Activated CD4-positive, alpha-beta T cell treated with anti-CD3 and anti-CD28 coated beads, Interleukin-2, amount 50 U/mL, for 16 hours (primary cell): Measurements from ENCODE around the gene MPPE1.
"Not testable (repeated sequence)": the region's sequence is repeated elsewhere in the genome, so short reads cannot be mapped to it uniquely, and the experiment has no call there.

Experiments
- DNase-seq: peaks from one replicate; pipeline ENCODE4 v3.0.0-alpha.2; 2020

MPPE1 gene

DNA sequence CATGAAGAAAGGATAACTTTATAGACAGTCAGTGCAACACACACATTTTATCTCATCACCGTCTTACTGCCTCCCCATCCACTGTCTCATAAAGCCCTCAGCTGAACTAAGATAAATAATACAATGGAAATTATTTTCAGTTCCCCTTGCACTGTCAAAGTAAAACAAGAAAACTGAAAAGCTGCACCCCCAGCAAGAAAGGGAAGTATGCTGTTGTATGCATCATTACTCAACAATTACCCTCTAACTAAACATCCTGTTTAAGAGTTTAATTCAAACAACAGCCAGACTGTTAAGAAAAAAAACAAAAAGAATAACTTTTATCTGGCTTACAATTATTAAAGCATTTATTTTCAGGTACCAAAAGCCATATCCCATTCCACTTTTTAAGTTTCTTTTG is 25.0 kb downstream of the MPPE1 start:
- no peak for DNase-seq

DNA sequence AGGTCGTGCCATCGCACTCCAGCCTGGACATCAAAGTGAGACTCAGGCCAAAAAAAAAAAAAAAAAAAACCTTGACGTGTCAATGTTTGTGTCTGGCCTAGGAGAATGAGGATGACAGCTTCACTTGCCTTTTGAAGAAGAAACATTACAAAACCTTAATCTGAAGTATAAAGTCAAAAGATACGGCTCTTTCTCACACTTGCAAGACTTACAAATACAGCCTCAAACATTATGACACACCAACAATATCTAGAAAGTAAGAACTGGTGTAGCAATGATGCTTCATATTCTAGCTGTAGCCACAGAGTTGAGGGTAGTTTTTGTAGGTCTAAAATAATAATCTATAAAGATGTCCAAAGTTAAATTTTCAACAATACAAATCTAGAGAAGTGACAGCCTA is 25.5 kb downstream of the MPPE1 start:
- no peak for DNase-seq

DNA sequence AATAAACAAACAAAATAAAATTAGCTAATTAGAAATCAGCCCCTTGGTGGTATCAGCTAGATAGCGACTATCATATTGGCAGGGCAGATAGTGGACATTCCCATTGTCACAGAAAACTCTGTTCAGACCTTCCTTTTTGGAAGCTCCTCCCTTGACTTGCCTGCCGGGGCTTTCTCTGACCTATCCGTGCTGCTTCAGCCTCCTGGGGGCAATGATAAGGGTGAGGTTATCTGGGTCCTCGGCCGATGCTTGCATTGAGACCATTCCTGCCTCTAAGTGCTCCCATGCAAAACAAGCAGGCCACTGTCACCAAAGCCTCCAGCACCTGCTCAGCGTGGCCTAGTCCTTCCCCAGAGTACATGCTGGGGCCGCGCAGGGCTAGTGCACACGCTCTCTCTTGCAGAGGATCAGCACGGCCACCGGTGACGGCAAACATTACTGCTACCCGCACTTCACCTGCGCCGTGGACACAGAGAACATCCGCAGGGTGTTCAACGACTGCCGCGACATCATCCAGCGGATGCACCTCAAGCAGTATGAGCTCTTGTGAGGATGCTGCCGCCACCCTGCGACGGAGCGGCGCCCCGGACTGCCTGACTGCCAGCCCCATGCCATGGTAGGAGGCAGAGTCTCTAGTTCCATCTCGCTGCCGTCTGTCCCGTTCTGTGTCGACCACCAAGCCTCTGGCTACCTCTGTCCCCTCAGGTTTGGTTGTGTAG is 27.4 kb downstream of the MPPE1 start:
- no peak for DNase-seq

DNA sequence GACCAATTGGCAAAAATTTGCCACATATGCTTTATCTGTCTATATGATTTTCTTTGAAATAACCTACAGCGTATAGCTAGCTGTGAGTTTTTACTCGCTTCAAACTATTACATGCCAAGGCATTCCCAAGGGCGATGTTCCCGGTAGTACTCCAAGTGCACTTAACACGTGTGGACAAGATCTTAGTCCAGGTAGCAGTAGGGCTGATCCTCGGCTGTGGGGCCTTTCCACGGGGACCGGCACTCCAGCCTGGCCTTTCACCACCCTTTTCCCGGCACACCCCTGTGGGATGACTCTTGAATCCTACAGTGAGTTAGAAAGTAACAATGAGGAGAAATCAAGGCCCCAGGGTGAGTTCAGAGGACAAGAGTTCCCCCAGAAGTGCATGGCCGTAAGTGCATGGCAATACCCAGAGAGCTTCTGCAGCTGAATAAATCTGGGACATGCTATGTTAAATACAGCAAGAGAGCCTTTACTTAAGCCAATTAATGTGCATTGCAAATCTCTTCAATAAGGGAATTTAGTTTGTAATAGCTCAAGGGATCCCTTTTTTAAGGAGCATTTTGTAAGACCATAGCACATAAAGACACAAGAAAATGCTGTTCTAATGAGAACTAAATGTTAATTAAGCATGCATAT is 30.5 kb downstream of the MPPE1 start:
- DNase-seq: no peak

DNA sequence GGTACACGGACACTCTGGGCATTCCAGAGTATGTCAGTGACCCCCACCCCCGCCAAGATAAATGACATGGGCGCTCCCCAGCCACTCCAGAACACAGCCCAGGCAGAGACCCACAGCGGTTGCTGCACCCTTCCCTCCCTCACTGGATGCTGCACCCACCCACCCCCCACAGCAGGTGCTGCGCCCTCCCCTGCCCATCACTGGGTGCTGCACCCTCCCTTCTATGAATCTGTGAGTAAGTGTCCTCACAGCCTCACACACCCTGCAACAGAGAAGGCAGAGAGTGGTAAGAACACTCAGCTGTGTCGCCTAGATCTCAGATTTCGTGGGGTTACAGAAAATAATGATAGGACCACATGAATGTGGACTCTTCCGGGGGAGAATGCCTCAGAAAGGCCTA is 33.4 kb downstream of the MPPE1 start:
- DNase-seq: no peak

DNA sequence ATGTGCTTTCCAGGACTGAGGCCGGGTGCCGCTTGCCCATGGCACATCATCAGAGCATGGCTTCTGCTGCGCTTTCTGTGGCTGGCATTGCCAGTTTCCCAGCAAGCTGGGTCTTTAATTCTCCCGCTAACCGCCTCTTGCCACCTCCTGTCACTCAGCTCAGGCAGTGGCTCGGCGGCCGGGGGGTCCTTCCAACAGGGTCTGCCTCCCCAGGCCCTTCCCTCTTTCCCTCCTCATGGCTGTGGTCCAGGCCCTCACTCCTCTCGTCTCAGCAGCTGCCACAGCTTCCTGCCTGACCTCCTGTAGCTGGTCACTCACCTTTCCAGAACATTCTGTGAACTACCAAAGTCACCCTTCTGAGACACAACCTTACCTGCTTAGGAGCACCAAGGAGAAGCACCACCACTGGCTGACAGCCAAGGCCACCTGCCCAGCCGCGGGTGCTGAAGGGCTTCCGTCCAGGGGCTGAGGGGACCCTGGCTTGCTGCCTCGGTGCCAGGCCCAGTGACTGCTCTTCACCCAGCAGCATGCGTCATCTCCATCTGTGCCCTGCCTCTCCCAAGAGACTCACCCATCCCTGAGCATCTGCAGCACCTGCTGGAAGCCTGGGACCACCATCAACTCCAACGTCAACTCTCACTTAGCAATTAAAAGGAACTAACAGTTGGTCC is 34.3 kb downstream of the MPPE1 start:
- no peak for DNase-seq

DNA sequence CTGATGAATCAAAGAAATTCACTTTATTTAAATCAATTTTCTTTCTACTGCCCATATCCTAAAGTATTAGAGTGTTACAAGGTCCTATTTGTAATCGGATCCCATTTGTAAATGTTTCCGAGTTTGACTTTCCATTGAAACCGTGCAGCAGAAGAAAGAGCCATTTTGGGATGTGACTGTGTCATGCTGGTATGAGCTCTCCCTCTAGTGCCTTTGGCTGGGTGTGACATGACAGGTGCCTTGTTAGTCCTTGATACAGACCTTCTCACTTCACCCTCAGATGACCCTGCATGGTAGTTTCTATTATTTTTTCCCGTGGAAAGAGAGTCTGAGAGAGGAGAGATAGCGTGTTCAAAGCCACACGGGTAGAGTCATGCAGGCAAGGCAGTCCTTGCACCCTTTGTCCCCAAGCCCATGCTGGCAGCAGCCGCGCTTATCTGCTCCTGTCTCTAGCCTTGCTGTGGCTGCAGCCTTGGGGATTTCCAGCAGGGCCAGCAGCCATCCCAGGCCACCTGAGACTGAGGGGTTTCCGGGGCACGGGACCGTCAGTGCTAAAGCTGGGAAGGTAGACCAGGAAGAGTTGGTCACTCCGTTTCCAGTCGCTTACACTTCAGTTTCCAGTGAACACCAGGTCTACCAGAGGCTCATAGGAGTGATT is 35.5 kb downstream of the MPPE1 start:
- no peak for DNase-seq

DNA sequence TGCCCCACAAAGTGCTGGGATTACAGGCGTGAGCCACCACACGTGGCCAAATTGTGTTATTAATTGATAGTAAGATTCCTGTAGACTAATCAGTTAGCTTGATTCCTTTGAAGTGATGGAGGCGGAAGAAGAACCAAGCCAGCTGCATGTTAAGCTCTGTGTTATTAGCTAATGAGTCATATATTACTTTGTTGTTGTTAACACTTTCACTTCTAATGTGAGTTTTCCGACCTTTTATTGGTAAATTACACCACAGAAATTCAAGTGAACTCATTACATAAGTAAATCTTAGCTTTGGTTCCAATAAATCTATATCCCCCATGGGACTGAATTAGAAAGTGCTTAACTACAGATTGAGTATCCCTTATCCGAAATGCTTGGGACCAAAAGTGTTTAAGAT is 36.6 kb downstream of the MPPE1 start:
- peak; percentile 46 for DNase-seq

DNA sequence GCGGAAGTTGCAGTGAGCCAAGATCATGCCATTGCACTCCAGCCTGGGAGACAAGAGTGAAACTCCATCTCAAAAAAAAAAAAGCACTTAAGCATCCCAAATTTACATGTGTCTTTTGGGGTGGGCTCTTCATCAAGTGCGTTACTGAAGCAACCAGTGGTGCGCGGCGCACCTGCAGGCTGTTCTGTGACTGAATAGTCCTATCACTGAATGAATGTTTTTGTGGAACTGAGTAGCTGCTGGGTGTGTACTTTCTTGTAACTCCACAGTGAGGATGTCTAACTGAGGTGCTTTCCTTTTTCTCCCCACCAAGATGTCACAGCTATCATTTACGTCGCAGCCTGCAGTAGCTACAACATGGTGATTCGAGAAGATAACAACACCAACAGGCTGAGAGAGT is 39.9 kb downstream of the MPPE1 start:
- no peak for DNase-seq

DNA sequence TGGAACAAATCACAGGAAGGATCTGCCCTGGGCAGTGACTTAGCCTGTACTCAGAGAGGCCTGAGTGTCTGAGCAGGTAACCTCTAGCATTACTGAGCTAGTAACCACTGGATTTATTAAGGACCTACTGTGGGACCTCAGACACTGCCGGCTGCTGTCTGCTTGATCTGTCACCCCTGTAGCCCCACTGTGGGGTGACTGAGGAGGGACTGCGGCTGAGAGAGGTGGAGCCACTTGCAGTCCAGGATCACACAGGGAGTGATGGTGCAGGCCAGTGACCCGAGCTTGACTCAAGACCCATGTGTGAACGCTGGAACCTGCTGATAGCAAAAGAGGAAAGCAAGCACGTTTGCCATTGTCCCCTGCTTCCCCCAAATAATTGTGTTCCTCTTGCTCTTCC is 41.4 kb downstream of the MPPE1 start:
- DNase-seq: no peak

DNA sequence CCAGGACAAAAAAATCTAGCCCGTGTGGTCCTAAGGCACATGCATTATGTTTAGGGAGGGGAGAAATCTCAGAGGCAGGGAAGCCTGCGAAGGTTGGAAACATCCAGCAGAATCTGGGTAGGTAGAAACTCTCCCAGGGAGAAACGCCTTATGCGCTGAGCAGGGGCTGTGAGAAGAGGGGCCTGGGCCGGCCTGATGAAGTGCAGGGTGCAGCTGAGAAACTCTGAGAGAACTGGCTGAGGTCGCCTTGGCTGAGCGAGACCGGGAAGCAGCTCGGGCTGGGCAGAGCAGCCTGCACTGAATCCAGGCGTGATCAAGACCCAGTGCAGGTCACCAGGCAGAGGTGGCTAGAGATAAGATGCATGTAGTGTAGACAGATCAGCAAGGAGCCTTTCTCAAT is 41.8 kb downstream of the MPPE1 start:
- no peak for DNase-seq

DNA sequence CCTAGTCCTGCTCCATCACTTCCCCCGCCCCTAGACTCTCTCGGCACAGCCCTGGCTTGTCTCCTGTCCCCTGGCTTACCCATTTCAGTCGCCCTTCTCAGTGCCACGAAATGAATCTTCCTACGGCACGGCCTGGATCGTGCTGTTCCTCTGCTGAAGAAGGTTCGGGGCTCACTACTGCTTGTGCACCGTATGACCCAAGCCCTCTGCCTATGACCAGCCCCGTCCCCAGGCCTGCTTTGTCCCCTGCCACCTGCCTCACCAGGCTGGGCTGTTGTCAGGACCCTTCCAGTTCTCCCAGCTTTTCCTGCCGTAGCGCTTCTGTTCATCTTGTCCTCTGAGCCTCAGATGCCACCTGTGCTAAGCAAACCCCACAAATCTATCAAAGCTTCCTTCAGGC is 43.0 kb downstream of the MPPE1 start:
- no peak for DNase-seq

DNA sequence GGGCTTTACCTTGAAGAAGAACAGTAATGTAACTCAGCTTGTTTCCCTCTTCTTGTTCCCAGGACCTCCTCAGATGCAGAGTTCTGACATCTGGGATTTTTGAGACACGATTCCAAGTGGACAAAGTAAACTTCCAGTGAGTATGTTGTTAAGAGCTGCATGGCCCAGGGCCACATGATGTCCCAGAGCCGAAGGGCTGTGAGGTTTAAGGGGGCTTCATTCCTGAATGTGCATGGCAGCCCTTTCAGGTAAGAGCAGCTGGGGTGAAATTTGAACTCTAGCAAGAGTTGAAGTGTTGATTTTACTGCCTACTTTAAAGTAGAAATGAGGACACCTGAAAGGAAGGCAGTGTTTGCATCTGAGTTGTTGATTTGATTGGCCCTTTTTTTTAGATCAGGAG is 43.6 kb downstream of the MPPE1 start:
- DNase-seq: no peak

DNA sequence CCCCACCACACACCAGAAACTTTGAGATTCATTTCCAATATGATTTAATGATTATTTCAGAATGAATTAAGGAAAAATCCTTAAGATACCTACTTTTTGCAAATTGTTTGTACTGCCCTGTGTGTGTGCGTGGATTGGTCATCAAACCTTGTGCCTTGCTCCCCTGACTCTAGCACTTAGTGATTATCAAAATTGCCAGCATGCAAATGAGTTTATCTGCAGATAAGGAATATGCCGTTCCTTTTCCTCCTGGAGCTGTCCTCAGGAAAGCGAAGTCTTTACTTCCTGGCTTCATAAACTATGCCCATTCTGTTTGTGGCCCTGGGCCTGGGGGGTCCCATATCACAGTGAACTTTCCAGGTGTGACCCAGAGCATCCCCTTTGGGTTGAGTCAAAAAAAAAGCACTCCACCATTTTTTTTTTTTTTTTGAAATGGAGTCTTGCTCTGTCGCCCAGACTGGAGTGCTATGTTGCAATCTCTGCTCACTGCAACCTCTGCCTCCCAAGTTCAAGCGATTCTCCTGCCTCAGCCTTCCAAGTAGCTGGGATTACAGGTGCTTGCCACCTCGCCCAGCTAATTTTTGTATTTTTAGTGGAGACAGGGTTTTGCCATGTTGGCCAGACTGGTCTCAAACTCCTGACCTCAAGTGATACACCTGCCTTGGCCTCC is 45.5 kb downstream of the MPPE1 start:
- no peak for DNase-seq

DNA sequence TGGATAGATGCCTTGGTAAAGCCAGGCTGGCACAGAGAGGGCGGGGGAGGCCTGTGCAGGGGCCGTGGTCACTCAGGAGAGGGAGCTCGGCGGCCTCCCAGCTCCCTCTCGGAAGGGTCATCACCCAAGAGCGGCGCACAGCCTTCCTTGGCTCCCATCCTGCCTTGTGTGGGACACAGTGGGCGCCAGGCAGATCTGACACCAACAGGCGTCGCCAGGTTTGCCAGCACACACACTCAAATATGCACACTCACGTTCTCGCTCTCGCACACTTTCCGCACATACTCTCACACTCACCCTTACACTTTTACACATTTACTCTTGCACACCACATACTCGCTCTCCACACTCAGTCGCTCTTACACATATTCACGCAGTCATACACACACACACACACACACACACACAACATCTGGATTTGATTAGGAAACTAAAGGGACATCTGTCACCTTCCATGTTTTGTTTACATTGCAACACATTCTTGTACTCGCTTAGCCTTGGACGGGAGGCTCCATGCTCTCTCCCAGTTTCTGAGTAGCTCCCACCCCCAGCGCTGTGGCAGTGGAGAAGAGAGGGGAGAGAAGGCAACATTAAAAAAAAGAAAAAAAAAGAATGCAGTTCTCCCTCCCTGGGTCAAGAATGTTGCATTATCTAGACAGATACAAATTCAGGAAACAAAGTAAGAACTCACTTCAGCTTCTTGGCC is 46.4 kb downstream of the MPPE1 start:
- DNase-seq: no peak

DNA sequence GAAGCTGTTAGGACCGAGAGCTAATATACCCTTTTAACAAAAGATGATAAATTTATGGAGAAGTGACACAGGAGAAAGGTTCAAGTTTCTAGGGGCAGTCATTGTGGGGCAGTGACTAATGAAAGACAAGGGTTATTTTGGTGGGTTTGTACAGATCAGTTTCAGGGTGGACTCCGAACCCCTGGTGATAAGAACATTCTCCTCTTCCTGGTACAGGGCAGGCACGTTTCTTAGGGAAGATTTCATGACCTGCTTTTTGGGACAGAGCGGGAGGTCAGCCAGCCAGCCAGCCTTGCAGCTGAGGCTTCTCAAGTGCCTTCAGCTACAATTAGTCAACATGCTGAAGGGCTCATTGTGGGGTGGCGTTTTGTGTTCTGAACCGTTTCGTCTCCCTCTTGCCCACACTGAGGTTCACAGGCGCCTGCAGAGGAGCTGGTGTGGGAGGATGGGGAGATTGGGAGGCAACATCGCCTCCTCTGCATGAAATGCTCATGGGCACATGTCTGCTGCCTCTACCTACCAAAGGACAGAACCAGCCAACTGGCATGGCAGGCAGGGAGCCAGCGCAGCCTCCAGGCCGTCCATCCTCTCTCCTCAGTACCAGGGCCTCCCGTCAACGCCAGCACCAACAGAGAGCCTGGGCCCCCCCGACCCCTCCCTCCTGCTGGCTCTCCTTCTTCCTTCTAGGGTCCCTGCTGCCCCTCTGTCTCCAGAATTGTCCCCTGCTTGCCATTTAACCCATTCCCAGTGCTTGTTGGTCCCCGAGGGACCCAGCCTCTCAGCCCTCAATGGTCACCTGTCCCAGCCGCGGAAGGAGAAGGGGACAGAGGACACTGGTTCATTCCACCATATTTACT is 47.3 kb downstream of the MPPE1 start:
- DNase-seq: no peak

DNA sequence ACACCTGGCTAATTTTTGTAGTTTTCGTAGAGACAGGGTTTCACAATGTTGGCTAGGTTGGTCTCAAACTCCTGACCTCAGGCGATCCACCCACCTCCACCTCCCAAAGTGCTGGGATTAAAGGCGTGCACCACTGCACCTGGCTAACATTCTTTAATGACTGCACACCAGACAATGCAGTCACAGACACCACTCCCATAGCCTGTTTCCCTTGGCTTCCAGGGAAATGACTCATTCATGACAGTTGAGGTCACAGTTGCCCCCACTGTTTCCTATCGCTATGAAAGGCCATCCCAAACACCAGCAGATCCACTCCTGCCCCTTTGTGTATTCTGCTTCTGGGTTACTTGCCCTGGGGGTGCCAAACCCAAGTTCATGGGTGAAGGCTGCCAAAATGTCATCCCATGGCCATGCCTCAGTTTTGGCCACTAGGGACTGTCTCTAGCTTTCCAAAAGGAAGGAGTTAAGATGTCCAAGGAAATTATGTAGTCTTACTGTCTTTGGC is 48.2 kb downstream of the MPPE1 start:
- DNase-seq: peak; percentile 21

DNA sequence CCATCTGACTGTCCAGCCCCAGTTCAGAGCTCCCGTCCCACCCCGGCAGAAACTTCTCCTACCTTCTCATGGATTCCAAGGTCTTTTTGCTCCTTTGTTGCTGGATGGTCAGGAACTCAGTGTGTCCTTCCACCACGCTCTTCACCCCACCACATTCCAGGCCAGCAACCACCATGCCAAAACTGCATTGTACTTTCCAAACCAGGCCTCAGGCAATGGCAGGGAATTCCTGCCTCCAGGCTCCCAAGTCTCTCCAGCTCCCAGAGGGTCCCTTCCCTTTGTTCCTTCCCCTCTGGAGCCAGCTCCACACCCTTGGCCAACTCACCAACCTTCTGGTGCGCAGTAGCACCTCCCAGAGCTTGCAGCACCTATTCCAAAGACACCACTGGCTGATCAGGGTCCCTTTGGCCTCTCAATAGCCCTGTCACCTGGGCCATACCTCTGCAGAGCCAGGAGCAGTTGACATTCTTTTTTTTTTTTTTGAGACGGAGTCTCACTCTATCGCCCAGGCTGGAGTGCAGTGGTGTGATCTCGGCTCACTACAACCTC is 48.8 kb downstream of the MPPE1 start:
- no peak for DNase-seq

DNA sequence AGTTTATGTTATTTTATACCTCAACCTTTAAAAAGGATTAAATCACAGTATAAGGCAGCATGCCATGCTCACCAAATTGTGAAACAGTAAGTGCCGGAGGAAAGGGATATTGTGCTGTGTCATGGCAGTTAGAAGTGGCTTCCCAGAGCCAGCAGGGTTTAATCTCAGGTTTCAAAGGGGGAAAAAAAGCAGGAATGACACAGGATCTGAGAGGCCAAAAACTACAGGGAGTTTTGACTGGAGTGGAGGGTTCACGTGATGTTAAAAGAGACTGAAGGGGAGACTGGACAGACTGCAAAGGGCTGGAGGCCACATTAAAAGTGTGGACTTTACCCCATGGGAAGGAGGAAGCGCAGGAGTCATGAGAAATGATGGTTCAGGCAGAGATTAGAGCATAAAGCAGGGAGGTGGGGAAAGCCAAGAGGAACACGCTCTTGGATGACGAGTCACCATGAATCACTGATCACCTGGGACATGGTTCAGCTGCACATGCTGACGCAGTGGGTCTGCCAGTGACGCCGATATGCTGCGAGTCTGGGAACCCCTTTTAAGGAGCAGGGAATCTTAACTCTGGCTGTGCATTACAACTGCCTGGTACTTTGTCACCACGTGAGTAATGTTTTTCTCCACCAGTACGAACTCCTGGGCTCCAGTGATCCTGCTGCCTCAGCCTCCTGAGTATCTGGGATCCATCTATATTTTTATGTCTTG is 50.8 kb downstream of the MPPE1 start:
- no peak for DNase-seq

DNA sequence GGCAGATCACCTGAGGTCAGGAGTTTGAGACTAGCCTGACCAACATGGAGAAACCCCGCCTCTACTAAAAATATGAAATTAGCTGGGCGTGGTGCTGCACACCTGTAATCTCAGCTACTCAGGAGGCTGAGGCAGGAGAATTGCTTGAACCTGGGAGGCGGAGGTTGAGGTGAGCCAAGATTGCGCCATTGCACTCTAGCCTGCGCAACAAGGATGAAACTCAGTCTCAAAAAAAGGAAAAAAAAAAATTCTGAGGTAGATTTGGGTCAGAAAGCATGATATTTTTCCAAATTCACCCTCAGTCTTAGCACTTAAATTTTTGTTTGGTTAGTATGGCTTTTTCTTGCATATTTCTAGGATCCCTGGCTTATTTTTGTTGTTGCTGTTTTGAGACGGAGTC is 53.6 kb downstream of the MPPE1 start:
- DNase-seq: not testable (repeated sequence)
